Right lobe of liver (tissue), 6 donors: Measurements from ENCODE around the gene EPS8. TPM values are rescaled to one million over a fixed set of nuclear protein-coding genes. Genes with fewer than 3 reads are reported as not detected.

Experiments
- ATAC-seq, 4 donors: fragments of 200-7000 bp; cut with Tn5 transposase; one replicate each; pipeline ENCODE4 v1.9.1; 2020; ENCODE audit warnings: mild to moderate bottlenecking in 4 of 4, moderate library complexity in 4 of 4
- DNase-seq, 3 donors: peaks; one replicate each; pipeline ENCODE4 v3.0.0-alpha.2; 2020
- H3K27ac ChIP-seq, 3 donors: fragments of 200-600 bp; one replicate each; pipeline ENCODE4 v1.8.0; 2022
- H3K27me3 ChIP-seq, 2 donors: fragments of 200-600 bp; one replicate each; pipeline ENCODE4 v1.8.0; 2022
- H3K36me3 ChIP-seq, 4 donors: fragments of 200-600 bp; sonication (generic) in 1 of 4; one replicate each; pipeline versions ENCODE4 v1.5.1 to v1.8.0; 2017 to 2022; ENCODE audit warnings: control low read depth in 1 of 4
- H3K4me1 ChIP-seq, 4 donors: fragments of 200-600 bp; sonication (generic) in 1 of 4; one replicate each; pipeline versions ENCODE4 v1.5.1 to v1.8.0; 2017 to 2022; ENCODE audit warnings: control low read depth in 1 of 4
- H3K4me3 ChIP-seq, 3 donors: fragments of 200-600 bp; one replicate each; pipeline ENCODE4 v1.8.0; 2022
- H3K9me3 ChIP-seq, 4 donors: fragments of 200-600 bp; sonication (generic) in 1 of 4; one replicate each; pipeline versions ENCODE4 v1.5.1 to v1.8.0; 2017 to 2022; ENCODE audit warnings: control low read depth in 1 of 4
- POLR2A ChIP-seq: fragments of 450-650 bp; IDR thresholded peaks from one replicate; pipeline ENCODE4 v1.6.1; 2017; ENCODE audit warnings: antibody characterized with exemption, mild to moderate bottlenecking
- WGBS: methylation state at CpG from one replicate; pipeline ENCODE4 v1.1.6; 2018; ENCODE audit warnings: low coverage, low lambda C conversion rate; ENCODE audit not compliant: insufficient coverage; ENCODE audit errors: missing lambda C conversion rate; 5-methylcytosine and 5-hydroxymethylcytosine counted together
- intact Hi-C, 2 donors: fragments of 100-400 bp; cut with DNase I; formaldehyde crosslinking; loops; one replicate each; pipeline versions ENCODE4 v1.11.2 to v1.14.1; 2022
- total RNA-seq, 6 experiments: library from RNA; depleted of rRNA in 2 of 6; stranded (reverse); fragments of >200 nt in 2 of 6; fragmentation: NEBNext Ultra II Directional in 3 of 6; extraction: Animal tissue kit (Norgen Biotek cat#: 25700) in 3 of 6; gene quantifications; one replicate each; pipeline versions ENCODE4 v1.1.0 to v1.2.4, GENCODE V29; 2016 to 2023
- TF ChIP-seq, protein P1 (sequence below), 4 donors: fragments of 200-600 bp in 3 of 4; fragments of 450-650 bp in 1 of 4; IDR thresholded peaks; one replicate each; pipeline versions ENCODE4 v1.5.1 to v1.8.0; 2016 to 2022; ENCODE audit warnings: antibody characterized with exemption in 4 of 4, mild to moderate bottlenecking in 2 of 4
- donor health status: DM: no; HTN: yes; CAD: no.
- donor health status: DM: no; HTN: no; CAD: no.
- donor health status: DM: no; HTN: no; CAD: no.
- donor health status: DM: no; HTN: yes; CAD: no.
- donor health status: DM: no; HTN: yes; CAD: no.

Gene EPS8
- total RNA-seq, 6 experiments from 2014 or later, result 21.3 to 44.8 (median 28.2) TPM

DNA sequence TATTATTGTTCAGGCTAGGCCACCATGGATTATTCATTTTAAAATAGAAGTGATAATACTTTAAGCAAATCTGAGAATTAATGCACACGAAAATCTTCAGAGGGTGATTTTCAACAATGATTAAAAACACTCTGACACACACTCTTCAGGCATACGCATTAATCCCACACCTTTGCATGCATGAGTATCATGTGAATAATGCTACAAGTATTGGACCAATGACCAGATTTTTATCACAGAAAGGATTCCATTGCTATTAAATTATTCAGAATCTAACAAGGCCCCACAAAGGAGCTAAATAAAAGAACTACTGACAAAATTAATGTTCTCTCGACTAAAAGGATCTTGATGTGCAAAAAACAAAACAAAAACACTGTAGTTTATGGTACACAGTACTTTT is 11.1 kb downstream of the EPS8 start:
- WGBS, result 69% methylated on average over 3 of the region's 3 CpGs
- ATAC-seq (no peak), DNase-seq (no peak)
- TF ChIP-seq, protein P1, sequence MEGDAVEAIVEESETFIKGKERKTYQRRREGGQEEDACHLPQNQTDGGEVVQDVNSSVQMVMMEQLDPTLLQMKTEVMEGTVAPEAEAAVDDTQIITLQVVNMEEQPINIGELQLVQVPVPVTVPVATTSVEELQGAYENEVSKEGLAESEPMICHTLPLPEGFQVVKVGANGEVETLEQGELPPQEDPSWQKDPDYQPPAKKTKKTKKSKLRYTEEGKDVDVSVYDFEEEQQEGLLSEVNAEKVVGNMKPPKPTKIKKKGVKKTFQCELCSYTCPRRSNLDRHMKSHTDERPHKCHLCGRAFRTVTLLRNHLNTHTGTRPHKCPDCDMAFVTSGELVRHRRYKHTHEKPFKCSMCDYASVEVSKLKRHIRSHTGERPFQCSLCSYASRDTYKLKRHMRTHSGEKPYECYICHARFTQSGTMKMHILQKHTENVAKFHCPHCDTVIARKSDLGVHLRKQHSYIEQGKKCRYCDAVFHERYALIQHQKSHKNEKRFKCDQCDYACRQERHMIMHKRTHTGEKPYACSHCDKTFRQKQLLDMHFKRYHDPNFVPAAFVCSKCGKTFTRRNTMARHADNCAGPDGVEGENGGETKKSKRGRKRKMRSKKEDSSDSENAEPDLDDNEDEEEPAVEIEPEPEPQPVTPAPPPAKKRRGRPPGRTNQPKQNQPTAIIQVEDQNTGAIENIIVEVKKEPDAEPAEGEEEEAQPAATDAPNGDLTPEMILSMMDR (IDR thresholded peaks at IDR 0.05), result no peak
- TF ChIP-seq POLR2A, result no peak
- H3K4me3 ChIP-seq, result no peak overlapping the region
- H3K36me3 ChIP-seq, result no peaks in the 10 kb centered on the region
- intact Hi-C loops, result no loop called here
- no peak overlapping the region for H3K27ac ChIP-seq
- no peaks in the 10 kb centered on the region for H3K9me3 ChIP-seq
- H3K4me1 ChIP-seq, result peaks cover 0 to 8% (median 3%) of the 10 kb centered on the region in 4 donors
- H3K27me3 ChIP-seq, result no peaks in the 10 kb centered on the region

DNA sequence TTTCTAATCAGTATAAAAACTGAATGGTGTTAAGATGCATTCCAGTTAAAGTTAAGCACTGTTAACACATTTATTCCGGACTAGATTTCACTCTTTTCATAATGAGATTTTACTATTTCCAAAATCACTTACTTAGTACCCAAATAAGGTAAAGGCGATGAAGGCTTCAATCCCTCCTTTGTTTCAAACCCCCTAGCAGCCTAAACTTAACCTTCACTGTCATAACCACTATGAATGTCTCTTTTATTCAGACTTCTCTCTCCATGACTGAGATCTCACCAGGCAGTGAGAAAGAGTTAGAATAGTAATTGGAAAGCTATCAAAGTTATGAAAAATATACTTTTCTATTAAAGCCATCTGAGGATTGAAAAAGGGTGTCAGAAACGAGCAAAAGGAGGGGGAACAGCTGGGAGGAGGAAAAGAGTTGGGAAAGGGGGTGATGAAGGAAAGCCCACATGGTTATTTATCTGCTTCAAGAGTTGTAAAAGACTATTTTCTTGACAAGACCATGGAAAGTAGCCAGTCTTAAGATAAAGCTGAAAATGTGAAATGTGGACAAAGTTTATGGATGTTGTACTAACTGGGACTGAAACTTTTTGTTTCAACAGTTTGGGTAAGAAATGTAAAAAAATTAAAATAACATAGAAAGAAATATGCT is 11.7 kb downstream of the EPS8 start:
- ATAC-seq (no peak), DNase-seq (no peak)
- Histone ChIP-seq H3K4me1 (peaks cover 0 to 8% (median 3%) of the 10 kb centered on the region in 4 donors), H3K36me3 (no peaks in the 10 kb centered on the region), H3K27ac (no peak overlapping the region), H3K4me3 (no peak overlapping the region), H3K9me3 (no peaks in the 10 kb centered on the region), H3K27me3 (no peaks in the 10 kb centered on the region)
- intact Hi-C loops, result no loop called here
- WGBS, result 61% methylated on average over 3 of the region's 3 CpGs
- no peak for TF ChIP-seq POLR2A
- TF ChIP-seq, protein P1 (IDR thresholded peaks at IDR 0.05), result no peak

DNA sequence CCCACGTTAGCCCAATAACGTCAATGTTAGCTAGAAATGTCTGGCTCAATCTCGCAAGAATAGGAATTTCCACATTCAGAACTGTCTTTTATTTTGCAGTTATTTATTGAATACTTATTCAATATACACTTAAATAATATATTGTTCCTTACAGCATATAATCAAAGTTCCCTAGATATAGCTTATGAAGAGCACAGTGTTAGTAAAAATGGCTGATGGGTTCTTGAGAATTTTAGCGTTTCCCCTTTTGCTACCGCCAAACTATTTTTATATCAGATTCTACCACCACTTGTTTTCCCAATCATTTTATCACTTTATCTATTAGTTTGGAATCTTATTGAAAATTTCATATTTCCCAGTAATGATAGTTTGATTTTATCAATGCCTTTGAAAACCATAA is 12.7 kb downstream of the EPS8 start:
- H3K4me1 ChIP-seq, result peaks cover 0 to 8% (median 3%) of the 10 kb centered on the region in 4 donors
- no peak for ATAC-seq
- no peaks in the 10 kb centered on the region for H3K27me3 ChIP-seq
- no peak for TF ChIP-seq POLR2A
- TF ChIP-seq, protein P1 (IDR thresholded peaks at IDR 0.05), result no peak
- no peak overlapping the region for H3K4me3 ChIP-seq
- no peak for DNase-seq
- no peak overlapping the region for H3K27ac ChIP-seq
- H3K9me3 ChIP-seq, result no peaks in the 10 kb centered on the region
- H3K36me3 ChIP-seq, result no peaks in the 10 kb centered on the region
- WGBS, result 92% methylated on average over 5 of the region's 5 CpGs
- intact Hi-C loops, result no loop called here

DNA sequence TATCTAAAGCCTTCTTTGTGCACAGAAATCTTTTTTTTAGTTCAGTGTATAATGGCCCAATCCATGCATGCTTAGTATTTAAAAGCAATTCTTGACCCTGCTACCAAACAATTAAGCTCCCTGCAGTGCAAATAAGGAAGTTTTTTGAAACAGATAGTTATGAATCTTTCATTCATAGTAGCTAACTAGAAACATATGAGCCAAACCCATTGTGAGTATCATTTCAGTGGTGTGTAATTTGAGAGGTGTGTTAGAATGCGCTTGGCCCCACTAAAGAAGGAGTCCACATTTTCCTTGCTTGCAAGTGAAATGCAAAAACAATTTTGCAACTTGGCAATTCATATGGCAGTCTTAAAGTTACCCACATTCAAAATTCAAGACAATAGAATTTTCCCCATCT is 14.4 kb downstream of the EPS8 start:
- no peak overlapping the region for H3K27ac ChIP-seq
- DNase-seq (no peak), ATAC-seq (peak in 3 of 4 donors; percentile 30 to 48 (median 43))
- H3K9me3 ChIP-seq, result no peaks in the 10 kb centered on the region
- WGBS, result 94% methylated on average over 1 of the region's 1 CpG
- no peak overlapping the region for H3K4me3 ChIP-seq
- TF ChIP-seq, protein P1 (IDR thresholded peaks at IDR 0.05), result no peak
- no peak for TF ChIP-seq POLR2A
- intact Hi-C loops, result no loop called here
- peaks cover 0 to 8% (median 3%) of the 10 kb centered on the region in 4 donors for H3K4me1 ChIP-seq
- H3K36me3 ChIP-seq, result no peaks in the 10 kb centered on the region
- no peaks in the 10 kb centered on the region for H3K27me3 ChIP-seq
